Sigmoid colon (tissue), 4 donors: ENCODE results near the gene ACTR3C.
"Not testable (repeated sequence)": the region's sequence is repeated elsewhere in the genome, so short reads cannot be mapped to it uniquely, and the experiment has no call there.

Source experiments
- EP300 ChIP-seq, 4 donors: sonication (generic); formaldehyde crosslinking; IDR thresholded peaks; one replicate each; pipeline ENCODE4 v1.6.1; 2017; ENCODE audit warnings: antibody characterized with exemption in 4 of 4
- POLR2A ChIP-seq, 2 donors: fragments of 450-650 bp; IDR thresholded peaks; one replicate each; pipeline ENCODE4 v1.6.1; 2016; ENCODE audit warnings: antibody characterized with exemption in 2 of 2, mild to moderate bottlenecking in 2 of 2, moderate library complexity in 2 of 2
- POLR2AphosphoS5 ChIP-seq, 4 donors: sonication (generic); formaldehyde crosslinking; IDR thresholded peaks; one replicate each; pipeline ENCODE4 v1.6.1; 2017; ENCODE audit warnings: antibody characterized with exemption in 4 of 4
- TF ChIP-seq, protein P1 (sequence below), 4 experiments: fragments of 450-650 bp in 3 of 4; fragments of 200-600 bp in 1 of 4; IDR thresholded peaks; one replicate each; pipeline ENCODE4 v1.5.1; 2016 to 2019; ENCODE audit warnings: antibody characterized with exemption in 4 of 4, mild to moderate bottlenecking in 3 of 4, moderate library complexity in 2 of 4

DNA sequence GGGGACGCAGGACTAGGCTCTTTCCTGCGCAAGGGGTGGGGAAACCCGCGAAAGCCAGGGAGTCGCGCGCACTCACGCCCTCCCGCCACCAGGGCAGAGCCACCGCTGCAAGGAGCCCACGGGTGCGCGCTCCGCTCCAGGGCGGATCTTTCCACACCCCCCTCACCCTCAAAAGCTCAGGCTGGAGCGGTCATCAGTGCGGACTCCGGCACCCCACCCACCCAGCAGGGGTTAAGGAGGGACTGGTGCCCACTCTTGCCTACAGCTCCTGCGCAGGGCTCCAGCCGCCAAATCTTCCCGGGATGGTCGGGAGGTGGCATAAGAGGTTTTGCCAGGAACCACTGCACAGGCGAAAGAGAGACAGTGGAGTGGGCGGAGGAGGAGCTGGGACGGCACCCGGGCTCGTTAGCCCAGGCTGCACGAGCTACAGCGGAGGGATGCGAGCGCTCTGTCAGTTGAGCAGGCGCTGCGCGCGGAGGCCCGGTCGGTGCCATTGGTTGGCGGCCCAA is 102.6 kb downstream of the ACTR3C start:
- TF ChIP-seq POLR2AphosphoS5, EP300, POLR2A (IDR thresholded peaks at IDR 0.05): not testable (repeated sequence)
- TF ChIP-seq, protein P1, sequence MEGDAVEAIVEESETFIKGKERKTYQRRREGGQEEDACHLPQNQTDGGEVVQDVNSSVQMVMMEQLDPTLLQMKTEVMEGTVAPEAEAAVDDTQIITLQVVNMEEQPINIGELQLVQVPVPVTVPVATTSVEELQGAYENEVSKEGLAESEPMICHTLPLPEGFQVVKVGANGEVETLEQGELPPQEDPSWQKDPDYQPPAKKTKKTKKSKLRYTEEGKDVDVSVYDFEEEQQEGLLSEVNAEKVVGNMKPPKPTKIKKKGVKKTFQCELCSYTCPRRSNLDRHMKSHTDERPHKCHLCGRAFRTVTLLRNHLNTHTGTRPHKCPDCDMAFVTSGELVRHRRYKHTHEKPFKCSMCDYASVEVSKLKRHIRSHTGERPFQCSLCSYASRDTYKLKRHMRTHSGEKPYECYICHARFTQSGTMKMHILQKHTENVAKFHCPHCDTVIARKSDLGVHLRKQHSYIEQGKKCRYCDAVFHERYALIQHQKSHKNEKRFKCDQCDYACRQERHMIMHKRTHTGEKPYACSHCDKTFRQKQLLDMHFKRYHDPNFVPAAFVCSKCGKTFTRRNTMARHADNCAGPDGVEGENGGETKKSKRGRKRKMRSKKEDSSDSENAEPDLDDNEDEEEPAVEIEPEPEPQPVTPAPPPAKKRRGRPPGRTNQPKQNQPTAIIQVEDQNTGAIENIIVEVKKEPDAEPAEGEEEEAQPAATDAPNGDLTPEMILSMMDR (IDR thresholded peaks at IDR 0.05): not testable (repeated sequence)
